ENCODE data around the gene CAMP.

The CAMP gene, protein sequence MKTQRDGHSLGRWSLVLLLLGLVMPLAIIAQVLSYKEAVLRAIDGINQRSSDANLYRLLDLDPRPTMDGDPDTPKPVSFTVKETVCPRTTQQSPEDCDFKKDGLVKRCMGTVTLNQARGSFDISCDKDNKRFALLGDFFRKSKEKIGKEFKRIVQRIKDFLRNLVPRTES

DNA sequence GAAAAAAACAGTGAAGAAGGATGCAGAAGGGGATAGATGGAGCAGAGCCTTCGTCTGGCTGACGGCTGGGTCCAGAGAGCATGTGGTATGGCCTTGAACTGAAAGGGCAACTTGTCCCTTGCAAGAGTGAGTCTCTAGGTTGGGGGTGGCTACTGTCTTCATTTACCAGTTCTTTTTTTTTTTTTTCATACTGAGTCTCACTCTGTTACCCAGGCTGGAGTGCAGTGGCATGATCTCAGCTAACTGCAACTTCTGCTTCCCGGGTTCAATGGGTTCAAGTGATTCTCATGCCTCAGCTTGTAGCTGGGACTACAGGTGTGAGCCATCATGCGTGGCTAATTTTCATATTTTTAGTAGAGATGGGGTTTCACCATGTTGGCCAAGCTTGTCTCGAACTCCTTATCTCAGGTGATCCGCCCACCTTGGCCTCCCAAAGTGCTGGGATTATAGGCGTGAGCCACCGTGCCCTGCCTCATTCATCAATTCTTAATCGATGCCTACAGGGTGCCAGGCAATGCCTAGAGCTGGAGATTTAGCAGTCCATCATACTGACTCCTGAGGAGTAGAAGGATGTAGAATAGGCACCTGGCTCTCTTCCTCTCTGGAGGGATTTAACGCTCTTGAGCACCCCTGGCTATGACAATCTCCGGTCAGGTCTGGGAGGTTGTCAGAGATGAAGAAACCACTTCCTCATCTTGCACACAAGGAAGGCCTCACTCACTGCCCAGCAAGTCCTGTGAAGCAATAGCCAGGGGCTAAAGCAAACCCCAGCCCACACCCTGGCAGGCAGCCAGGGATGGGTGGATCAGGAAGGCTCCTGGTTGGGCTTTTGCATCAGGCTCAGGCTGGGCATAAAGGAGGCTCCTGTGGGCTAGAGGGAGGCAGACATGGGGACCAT is at the start of gene CAMP:
TSS of gene CAMP (plus strand) at position 880 of the 898 bp plus-strand sequence. CDS start at position 897, 17 bp downstream.
- Mint-ChIP-seq H3K9me3 (no peaks in the 10 kb centered on the region), H3K4me1 (no peaks in the 10 kb centered on the region), H3K27ac (no peak within 1 kb of the TSS), H3K36me3 (ENCODE audit: low read depth) (no peaks in the 10 kb centered on the region), H3K4me3 (no peak within 1 kb of the TSS), H3K27me3 (ENCODE audit: low read depth) (peaks cover 15% of the 10 kb centered on the region)
- TF ChIP-seq, protein P1, sequence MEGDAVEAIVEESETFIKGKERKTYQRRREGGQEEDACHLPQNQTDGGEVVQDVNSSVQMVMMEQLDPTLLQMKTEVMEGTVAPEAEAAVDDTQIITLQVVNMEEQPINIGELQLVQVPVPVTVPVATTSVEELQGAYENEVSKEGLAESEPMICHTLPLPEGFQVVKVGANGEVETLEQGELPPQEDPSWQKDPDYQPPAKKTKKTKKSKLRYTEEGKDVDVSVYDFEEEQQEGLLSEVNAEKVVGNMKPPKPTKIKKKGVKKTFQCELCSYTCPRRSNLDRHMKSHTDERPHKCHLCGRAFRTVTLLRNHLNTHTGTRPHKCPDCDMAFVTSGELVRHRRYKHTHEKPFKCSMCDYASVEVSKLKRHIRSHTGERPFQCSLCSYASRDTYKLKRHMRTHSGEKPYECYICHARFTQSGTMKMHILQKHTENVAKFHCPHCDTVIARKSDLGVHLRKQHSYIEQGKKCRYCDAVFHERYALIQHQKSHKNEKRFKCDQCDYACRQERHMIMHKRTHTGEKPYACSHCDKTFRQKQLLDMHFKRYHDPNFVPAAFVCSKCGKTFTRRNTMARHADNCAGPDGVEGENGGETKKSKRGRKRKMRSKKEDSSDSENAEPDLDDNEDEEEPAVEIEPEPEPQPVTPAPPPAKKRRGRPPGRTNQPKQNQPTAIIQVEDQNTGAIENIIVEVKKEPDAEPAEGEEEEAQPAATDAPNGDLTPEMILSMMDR (IDR thresholded peaks at IDR 0.05; ENCODE audit: unreplicated experiment in 3 of 3) = no peak

DNA sequence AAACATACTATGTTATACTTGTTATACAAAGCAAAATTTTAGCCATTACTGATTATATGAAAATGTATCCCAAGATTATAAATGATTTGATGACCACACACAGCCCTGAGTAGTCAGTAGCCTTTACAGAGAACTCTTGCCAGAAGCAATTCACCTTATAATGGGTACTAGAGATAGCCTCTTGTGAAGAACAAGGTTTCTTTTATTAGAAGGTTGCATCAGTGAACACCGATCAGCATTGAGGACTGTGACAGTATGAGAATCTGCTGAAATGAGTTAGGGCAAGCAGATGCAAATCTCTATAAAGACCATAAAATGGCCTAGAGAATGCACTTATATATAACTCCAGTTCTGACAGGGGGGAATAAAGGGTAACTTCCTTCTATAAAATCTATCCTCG is 45.2 kb upstream of the CAMP start:
- TF ChIP-seq, protein P1 (IDR thresholded peaks at IDR 0.05; ENCODE audit: unreplicated experiment in 3 of 3) = no peak
- no peak overlapping the region for H3K27ac Mint-ChIP-seq
- peaks cover 77% of the 10 kb centered on the region for H3K36me3 Mint-ChIP-seq (ENCODE audit: low read depth)
- H3K4me3 Mint-ChIP-seq = no peak overlapping the region
- no peaks in the 10 kb centered on the region for H3K4me1 Mint-ChIP-seq
- no peaks in the 10 kb centered on the region for H3K27me3 Mint-ChIP-seq (ENCODE audit: low read depth)
- no peaks in the 10 kb centered on the region for H3K9me3 Mint-ChIP-seq

DNA sequence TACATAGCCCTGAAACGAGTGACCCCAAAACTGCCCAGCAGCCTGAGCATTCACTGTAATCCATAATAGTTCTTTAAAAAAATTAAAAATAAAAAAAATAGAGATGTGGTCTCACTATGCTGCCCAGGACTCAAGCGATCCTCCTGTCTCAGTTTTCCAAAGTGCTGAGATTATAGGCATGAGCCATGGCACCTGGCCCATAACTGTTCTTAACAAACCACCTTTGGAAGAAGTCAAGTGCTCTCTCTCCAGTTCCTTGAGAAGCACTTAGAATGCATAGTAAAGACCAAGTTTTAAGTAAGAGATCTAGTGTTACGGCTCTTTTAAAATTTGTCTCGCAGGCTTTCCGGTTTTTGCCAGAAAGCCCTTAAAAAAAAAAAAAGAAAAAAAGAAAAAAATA is 43.3 kb upstream of the CAMP start:
- Mint-ChIP-seq H3K4me1 (no peaks in the 10 kb centered on the region), H3K27ac (no peak overlapping the region), H3K9me3 (no peaks in the 10 kb centered on the region), H3K36me3 (ENCODE audit: low read depth) (peaks cover 68% of the 10 kb centered on the region), H3K4me3 (no peak overlapping the region), H3K27me3 (ENCODE audit: low read depth) (no peaks in the 10 kb centered on the region)
- TF ChIP-seq, protein P1 (IDR thresholded peaks at IDR 0.05; ENCODE audit: unreplicated experiment in 3 of 3) = no peak

DNA sequence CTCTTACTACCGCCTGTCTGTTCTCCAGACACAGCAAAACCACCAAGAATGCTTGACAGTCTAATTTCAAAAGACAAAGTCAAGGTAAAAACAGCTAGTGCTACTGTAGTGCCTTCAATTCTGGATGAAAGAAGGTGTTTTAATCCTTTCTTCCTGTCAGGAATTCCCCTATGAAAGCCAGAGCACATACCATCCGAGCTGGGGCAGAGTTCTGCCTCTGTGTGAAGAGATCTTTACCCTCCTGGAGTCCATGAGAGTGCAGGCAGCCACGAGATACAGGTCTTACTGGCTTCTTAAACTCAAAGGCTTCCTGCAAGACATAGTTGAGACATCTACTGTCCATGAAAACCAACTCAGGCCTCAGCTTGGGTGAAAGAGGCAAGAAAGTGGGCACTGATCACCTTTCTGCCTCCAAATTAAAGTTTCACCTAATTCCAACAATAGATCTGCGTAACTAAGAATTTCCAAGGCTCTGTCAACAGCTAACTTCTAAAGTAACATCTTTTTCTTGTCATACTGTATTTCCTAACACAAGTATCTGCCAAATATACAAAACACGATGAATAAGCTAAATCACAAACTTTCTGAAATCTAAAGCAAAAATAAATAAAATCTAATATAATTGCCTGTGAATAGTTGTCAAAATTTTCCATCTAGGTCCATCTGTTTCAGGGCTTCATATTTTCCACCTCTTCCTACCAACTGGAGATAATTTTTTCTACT is 42.6 kb upstream of the CAMP start:
- Mint-ChIP-seq H3K4me3 (no peak overlapping the region), H3K27me3 (ENCODE audit: low read depth) (no peaks in the 10 kb centered on the region), H3K36me3 (ENCODE audit: low read depth) (peaks cover 66% of the 10 kb centered on the region), H3K4me1 (no peaks in the 10 kb centered on the region), H3K9me3 (no peaks in the 10 kb centered on the region), H3K27ac (peak overlapping the region in 1 of 3 experiments; percentile 57)
- TF ChIP-seq, protein P1 (IDR thresholded peaks at IDR 0.05; ENCODE audit: unreplicated experiment in 3 of 3) = no peak

DNA sequence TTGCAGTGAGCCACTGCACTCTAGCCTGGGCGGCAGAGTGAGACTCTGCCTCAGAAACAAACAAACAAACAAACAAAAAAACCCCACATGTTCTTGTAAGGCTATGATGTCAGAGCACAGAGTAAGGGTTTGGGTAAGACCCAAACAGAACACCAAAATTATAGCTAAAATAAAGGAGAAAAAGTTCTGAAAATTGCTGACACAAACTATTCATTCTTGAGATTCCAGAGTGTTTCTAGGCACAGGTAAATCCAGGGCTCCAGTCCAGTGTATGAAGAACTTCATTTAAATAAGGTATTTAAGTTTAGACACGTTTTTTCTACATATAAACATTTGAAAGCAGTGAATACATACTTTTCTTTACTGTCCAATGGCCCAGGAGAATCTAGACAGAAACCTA is 39.0 kb upstream of the CAMP start:
- H3K9me3 Mint-ChIP-seq = no peaks in the 10 kb centered on the region
- TF ChIP-seq, protein P1 (IDR thresholded peaks at IDR 0.05; ENCODE audit: unreplicated experiment in 3 of 3) = no peak
- H3K4me3 Mint-ChIP-seq = no peak overlapping the region
- peaks cover 44% of the 10 kb centered on the region for H3K36me3 Mint-ChIP-seq (ENCODE audit: low read depth)
- H3K27ac Mint-ChIP-seq = no peak overlapping the region
- H3K27me3 Mint-ChIP-seq (ENCODE audit: low read depth) = no peaks in the 10 kb centered on the region
- peaks cover 10% of the 10 kb centered on the region for H3K4me1 Mint-ChIP-seq

Data from nephron (organoid).